GM21423 (cell line): ENCODE data around the gene GSE1.

Experiments used
- ATAC-seq: cut with Tn5 transposase; IDR thresholded peaks from one replicate; pipeline ENCODE4 v1.9.1; 2021; ENCODE audit warnings: mild to moderate bottlenecking, moderate library complexity; ENCODE audit not compliant: unreplicated experiment

The GSE1 gene

GRCh38 chr16:85605051-85605911 lies 7.8 kb upstream of the GSE1 start:
- ATAC-seq: no peak

- ATAC-seq: no peak
Observed at GRCh38 chr16:85605912-85606841, 6.9 kb upstream of the GSE1 start.

DNA sequence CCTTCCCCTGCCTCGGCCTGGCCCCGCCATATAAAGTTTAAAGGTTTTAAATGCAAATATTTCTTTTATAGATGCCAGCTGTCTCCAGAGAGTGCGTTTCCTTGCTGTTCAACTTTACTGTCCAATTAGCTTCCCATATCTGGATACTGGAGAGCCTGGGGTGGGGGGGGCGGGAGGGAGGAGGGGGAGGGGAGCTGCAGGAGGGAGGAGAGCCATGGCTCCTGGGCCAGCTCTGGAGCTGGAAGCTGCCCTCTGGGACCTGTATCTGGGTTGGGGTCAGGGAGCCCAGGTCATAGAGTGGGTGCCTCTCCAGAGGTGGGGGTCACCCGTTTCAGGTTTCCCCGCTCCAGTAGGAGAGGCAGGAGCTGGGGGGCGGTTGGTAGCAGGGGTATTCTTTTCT lies 6.2 kb upstream of the GSE1 start:
- no peak for ATAC-seq

GRCh38 chr16:85607321-85607765 lies 5.8 kb upstream of the GSE1 start:
- ATAC-seq: no peak

- no peak for ATAC-seq
Observed at GRCh38 chr16:85607796-85608514, 5.2 kb upstream of the GSE1 start.

DNA sequence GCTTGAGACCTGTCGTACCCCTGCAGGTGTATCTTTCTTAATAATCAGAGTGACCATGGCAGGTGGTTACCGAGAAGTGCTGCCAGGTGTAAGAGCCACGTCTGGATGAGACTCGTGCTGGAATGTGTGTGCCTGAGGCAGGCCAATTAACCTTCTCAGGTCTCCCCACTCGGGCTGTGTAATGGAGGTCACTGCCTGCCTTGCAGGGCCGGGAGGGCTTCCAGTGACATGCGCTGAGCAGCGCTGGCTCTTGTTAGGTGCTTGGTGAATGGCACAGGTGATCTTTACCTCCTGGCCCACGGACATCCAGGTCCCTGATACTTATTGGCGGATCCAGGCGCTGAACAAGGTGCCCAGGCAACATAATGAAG lies 4.6 kb upstream of the GSE1 start:
- no peak for ATAC-seq

- ATAC-seq: no peak
Observed at GRCh38 chr16:85608887-85609286, 4.2 kb upstream of the GSE1 start.

GRCh38 chr16:85609539-85609938 lies 3.6 kb upstream of the GSE1 start:
- no peak for ATAC-seq

- no peak for ATAC-seq
Observed at GRCh38 chr16:85610059-85610445, 3.1 kb upstream of the GSE1 start.

DNA sequence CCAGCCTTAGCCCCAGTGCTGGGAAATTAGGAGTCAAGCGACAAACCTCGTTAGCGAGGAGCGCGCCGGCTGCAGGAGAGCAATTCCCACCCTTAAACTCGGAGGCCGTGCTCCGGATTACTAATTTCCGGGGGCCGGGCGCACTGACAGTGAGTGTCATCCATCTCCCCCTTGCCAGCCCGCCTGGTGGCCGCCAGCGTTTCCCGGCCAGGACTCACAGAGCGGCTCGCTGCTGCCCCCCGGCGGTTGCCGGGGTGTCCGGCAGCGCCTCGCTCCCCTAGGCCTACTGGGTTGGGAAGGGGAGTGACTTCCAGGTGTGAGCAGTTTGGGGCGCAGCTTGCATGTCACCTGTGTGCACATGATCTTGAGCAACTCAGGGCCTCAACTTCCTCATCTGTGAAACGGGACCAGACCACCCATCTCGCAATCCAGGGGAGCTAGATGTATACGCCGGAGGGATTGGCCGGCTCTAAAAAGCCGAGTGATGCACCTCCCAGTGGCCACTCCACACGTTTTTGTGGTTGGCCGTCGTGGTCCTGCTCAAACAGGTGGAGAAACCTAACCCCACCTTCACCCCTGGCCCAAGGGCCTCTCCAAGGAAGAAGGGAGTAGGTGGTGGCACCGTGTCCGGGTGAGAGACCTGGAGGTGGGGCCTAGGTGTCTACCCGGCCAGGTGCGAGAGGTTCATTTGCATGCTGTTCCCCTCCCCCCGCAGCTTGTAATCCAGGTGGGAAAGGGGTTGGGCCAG lies 2.5 kb upstream of the GSE1 start:
- peak; percentile 37 for ATAC-seq

- ATAC-seq: no peak
Observed at GRCh38 chr16:85611194-85611443, 2.0 kb upstream of the GSE1 start.

DNA sequence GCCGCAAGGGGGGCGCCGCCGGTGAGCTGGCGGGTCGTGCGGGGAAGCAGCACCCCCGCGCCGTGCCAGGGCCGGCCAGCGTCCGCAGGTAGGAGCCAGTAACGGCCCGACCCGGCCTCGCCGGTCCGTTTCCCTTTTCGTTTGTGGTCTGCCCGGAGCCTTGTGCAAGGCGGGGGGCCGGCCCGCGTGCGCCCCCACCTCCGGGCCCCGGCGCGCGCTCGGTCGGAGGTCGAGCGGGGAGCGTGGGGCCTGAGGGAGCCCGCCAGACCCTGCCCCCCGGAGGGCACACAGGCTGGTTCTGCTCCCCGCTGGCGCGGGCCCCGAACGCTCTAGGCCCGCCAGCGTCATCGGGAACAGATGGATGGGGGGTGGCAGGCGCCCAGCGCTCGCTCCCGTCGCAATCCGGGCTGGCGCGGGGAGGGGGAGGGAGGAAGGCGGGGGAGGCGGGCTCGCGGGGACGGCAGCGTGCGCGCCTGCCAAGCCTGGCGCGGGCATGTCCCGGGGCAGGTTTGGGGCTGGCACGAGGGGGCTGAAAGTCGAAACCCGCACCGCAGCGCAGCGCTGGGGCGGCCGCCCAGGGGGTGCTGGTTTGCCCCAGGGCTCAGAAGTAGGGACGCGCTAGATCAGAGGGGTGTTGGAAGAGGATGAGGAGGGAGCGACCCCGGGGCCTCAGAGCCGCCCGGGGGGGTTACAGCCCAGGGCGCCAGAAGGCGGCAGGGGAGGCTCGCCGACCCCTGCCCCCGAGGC lies 1.5 kb upstream of the GSE1 start:
- ATAC-seq: no peak

- ATAC-seq: no peak
Observed at GRCh38 chr16:85612191-85612800, 826 bp upstream of the GSE1 start.

DNA sequence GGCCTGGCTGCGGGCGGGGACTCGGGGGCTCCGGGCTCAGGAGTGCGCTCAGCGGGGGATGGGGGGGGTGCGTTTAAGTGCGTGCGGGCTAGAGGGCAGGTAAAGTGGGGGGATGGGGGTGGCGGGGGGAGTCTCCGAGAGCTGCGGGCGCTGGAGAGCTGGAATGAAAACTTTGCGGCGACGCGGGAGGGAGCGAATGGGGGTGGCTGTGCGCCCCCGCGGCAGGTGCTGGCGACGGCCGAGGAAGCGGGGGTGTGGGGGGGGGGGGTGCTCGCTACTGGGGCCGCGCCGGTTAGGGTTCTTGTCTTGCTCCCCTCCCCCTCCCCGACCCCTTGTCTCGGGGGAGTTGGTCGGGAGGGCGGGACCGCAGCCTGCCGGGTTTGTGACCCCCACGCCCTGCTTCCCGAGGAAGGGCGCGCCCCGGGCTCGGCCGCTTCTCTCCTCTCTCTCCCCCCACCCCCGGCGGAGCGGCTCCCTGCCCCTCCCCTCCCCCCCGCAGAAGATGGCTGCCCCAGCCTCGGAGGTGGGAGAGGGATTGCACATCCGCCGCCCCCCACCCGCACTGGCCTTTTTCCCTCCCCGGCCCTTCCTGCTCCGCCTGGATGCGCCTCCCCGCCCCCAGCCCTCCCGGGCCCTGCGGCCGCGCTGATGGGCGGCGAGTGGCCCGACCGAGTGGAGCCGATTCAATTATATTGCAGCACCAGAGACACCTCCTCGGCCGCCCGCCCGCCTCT lies 649 bp downstream of the GSE1 start:
- ATAC-seq: no peak

GRCh38 chr16:85614338-85615013 lies 1.4 kb downstream of the GSE1 start:
- ATAC-seq: no peak

- ATAC-seq: no peak
Observed at GRCh38 chr16:85615014-85615851, 2.1 kb downstream of the GSE1 start.

GRCh38 chr16:85615852-85616606 lies 2.9 kb downstream of the GSE1 start:
- ATAC-seq: peak; percentile 32
